ENCODE data around the gene NECTIN2.
"Not testable (repeated sequence)": the region's sequence is repeated elsewhere in the genome, so short reads cannot be mapped to it uniquely, and the experiment has no call there.

NECTIN2 gene

DNA sequence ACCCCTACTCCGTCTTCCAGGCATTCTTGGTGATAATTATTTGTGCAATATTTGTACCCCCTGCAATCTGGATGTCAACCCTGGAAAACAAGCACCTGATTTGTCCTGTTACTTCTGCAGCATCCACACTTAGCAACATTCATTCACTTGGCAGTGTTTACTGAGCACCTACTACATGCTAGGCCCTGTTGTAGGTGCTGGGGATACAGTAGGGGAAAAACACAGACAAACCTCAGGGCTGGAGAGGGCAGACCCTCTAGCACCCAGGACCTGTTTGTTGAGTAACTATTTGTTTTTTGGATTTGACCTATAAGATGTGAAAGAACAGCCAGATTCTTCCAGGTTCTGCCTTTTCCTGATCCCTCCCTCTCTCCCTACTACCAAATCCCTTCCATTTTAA lies 9.5 kb downstream of the NECTIN2 start:
- no peaks in the 10 kb centered on the region for H3K4me1 ChIP-seq (ENCODE audit: insufficient read depth, low read length, severe bottlenecking)
- H3F3A ChIP-seq (ENCODE audit: insufficient read depth, low read length): no peaks in the 10 kb centered on the region
- no peaks in the 10 kb centered on the region for H3K36me3 ChIP-seq (ENCODE audit: insufficient read depth, low read length)
- TF ChIP-seq, protein P1, sequence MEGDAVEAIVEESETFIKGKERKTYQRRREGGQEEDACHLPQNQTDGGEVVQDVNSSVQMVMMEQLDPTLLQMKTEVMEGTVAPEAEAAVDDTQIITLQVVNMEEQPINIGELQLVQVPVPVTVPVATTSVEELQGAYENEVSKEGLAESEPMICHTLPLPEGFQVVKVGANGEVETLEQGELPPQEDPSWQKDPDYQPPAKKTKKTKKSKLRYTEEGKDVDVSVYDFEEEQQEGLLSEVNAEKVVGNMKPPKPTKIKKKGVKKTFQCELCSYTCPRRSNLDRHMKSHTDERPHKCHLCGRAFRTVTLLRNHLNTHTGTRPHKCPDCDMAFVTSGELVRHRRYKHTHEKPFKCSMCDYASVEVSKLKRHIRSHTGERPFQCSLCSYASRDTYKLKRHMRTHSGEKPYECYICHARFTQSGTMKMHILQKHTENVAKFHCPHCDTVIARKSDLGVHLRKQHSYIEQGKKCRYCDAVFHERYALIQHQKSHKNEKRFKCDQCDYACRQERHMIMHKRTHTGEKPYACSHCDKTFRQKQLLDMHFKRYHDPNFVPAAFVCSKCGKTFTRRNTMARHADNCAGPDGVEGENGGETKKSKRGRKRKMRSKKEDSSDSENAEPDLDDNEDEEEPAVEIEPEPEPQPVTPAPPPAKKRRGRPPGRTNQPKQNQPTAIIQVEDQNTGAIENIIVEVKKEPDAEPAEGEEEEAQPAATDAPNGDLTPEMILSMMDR (IDR thresholded peaks at IDR 0.05; ENCODE audit: low read length): no peak
- TF ChIP-seq EZH2 (IDR thresholded peaks at IDR 0.05; ENCODE audit: borderline replicate concordance, low read length): no peak
- no peak overlapping the region for H3K4me3 ChIP-seq (ENCODE audit: low read depth, low read length, poor library complexity, severe bottlenecking)
- no peaks in the 10 kb centered on the region for H3K9me2 ChIP-seq (ENCODE audit: low read depth, low read length)
- no peak overlapping the region for H3K9ac ChIP-seq (ENCODE audit: low read length)
- no peak overlapping the region for H2AFZ ChIP-seq (ENCODE audit: low read length)
- H3K9me3 ChIP-seq (ENCODE audit: low read length): no peaks in the 10 kb centered on the region
- no peaks in the 10 kb centered on the region for H4K20me1 ChIP-seq (ENCODE audit: insufficient read depth, low read length)
- no peak overlapping the region for H3K27ac ChIP-seq (ENCODE audit: low read depth, low read length, poor library complexity, severe bottlenecking)
- H3K27me3 ChIP-seq (ENCODE audit: insufficient read depth, low read length): no peaks in the 10 kb centered on the region; the same call in 1 of the 2 replicates
- no peaks in the 10 kb centered on the region for H3K79me2 ChIP-seq (ENCODE audit: insufficient read depth, low read length)
- no peak overlapping the region for H3K4me2 ChIP-seq (ENCODE audit: low read length)

DNA sequence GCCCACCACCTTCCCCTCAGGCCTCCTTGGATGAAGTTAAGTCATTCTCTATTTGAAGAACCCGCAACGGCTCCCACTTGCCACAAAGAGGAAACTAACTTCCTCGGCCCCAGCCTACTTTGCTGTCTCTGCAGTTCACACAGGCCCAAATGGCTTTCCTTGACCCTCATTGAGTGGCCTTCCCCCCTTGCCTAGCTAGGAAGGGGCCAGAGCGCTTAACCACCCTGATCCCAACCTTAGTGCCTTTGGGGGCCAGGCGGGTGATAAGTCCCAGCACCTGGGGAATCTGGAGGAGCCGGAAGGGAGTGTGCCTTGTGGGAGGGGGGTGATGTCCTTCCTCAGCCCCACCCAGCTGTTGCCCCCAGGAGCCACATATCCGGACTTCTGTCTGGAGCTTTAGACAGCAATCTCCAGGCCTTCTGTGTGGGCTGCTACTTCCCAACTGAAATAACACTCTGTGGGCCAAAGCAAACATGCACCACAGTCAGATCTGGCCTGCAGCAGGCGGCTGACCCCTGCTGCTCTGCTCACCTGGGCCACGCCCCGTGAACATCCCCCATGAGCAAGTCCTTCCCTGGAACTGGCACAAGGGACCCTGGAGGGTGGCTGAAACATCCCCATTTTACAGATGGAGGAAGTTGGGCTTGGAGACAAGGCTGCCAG lies 10.5 kb downstream of the NECTIN2 start:
- H3K4me1 ChIP-seq (ENCODE audit: insufficient read depth, low read length, severe bottlenecking): no peaks in the 10 kb centered on the region
- H2AFZ ChIP-seq (ENCODE audit: low read length): no peak overlapping the region
- H3K79me2 ChIP-seq (ENCODE audit: insufficient read depth, low read length): no peaks in the 10 kb centered on the region
- no peaks in the 10 kb centered on the region for H3K36me3 ChIP-seq (ENCODE audit: insufficient read depth, low read length)
- no peak overlapping the region for H3K27ac ChIP-seq (ENCODE audit: low read depth, low read length, poor library complexity, severe bottlenecking)
- TF ChIP-seq, protein P1 (IDR thresholded peaks at IDR 0.05; ENCODE audit: low read length): no peak
- TF ChIP-seq EZH2 (IDR thresholded peaks at IDR 0.05; ENCODE audit: borderline replicate concordance, low read length): no peak
- H3K9me2 ChIP-seq (ENCODE audit: low read depth, low read length): no peaks in the 10 kb centered on the region
- H3K4me3 ChIP-seq (ENCODE audit: low read depth, low read length, poor library complexity, severe bottlenecking): no peak overlapping the region
- no peaks in the 10 kb centered on the region; the same call in 1 of the 2 replicates for H3K27me3 ChIP-seq (ENCODE audit: insufficient read depth, low read length)
- H3K4me2 ChIP-seq (ENCODE audit: low read length): no peak overlapping the region
- no peak overlapping the region for H3K9ac ChIP-seq (ENCODE audit: low read length)
- H4K20me1 ChIP-seq (ENCODE audit: insufficient read depth, low read length): no peaks in the 10 kb centered on the region
- no peaks in the 10 kb centered on the region for H3F3A ChIP-seq (ENCODE audit: insufficient read depth, low read length)
- no peaks in the 10 kb centered on the region for H3K9me3 ChIP-seq (ENCODE audit: low read length)

DNA sequence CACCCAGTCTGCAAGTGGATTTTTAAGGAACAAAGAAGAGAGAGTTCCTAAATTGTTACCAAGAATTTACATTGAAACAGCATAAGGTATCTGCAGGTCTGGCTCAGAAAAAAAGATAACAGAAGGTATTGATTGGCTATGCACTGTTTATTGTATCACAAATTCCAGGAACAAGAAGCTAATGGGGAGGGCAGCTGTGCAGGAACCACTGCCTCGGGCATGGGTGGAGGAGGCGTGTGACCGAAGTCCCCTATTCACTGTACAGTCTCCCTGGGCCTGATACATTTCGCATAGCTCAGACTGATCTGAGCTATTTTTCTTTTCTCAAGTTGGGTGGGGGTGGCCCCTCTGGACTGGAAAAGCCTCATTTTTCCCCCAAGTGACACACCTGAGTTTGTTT lies 11.7 kb downstream of the NECTIN2 start:
- H3K9ac ChIP-seq (ENCODE audit: low read length): no peak overlapping the region
- H3K27me3 ChIP-seq (ENCODE audit: insufficient read depth, low read length): no peaks in the 10 kb centered on the region; the same call in 1 of the 2 replicates
- H2AFZ ChIP-seq (ENCODE audit: low read length): no peak overlapping the region
- no peaks in the 10 kb centered on the region for H3F3A ChIP-seq (ENCODE audit: insufficient read depth, low read length)
- no peaks in the 10 kb centered on the region for H3K9me3 ChIP-seq (ENCODE audit: low read length)
- no peaks in the 10 kb centered on the region for H3K4me1 ChIP-seq (ENCODE audit: insufficient read depth, low read length, severe bottlenecking)
- no peak overlapping the region for H3K27ac ChIP-seq (ENCODE audit: low read depth, low read length, poor library complexity, severe bottlenecking)
- H3K4me2 ChIP-seq (ENCODE audit: low read length): no peak overlapping the region
- no peaks in the 10 kb centered on the region for H4K20me1 ChIP-seq (ENCODE audit: insufficient read depth, low read length)
- no peak for TF ChIP-seq EZH2 (IDR thresholded peaks at IDR 0.05; ENCODE audit: borderline replicate concordance, low read length)
- TF ChIP-seq, protein P1 (IDR thresholded peaks at IDR 0.05; ENCODE audit: low read length): no peak
- no peaks in the 10 kb centered on the region for H3K79me2 ChIP-seq (ENCODE audit: insufficient read depth, low read length)
- H3K36me3 ChIP-seq (ENCODE audit: insufficient read depth, low read length): no peaks in the 10 kb centered on the region
- no peaks in the 10 kb centered on the region for H3K9me2 ChIP-seq (ENCODE audit: low read depth, low read length)
- no peak overlapping the region for H3K4me3 ChIP-seq (ENCODE audit: low read depth, low read length, poor library complexity, severe bottlenecking)

DNA sequence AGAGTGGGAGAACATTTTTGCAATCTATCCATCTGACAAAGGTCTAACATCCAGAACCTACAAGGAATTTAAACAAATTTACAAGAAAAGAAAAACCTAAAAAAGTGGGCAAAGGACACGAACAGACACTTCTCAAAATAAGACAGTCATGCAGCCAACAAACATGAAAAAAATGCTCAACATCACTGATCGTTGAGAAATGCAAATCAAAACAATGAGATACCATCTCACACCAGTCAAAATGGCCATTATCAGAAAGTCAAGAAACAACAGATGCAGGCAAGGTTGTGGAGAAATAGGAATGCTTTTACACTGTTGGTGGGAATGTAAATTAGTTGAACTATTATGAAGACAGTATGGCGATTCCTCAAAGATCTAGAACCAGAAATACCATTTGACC lies 15.5 kb downstream of the NECTIN2 start:
- not testable (repeated sequence) for H3K4me2 ChIP-seq (ENCODE audit: low read length); H3K27ac ChIP-seq (ENCODE audit: low read depth, low read length, poor library complexity, severe bottlenecking); H3F3A ChIP-seq (ENCODE audit: insufficient read depth, low read length); H3K9ac ChIP-seq (ENCODE audit: low read length); H3K36me3 ChIP-seq (ENCODE audit: insufficient read depth, low read length); H3K9me3 ChIP-seq (ENCODE audit: low read length); H2AFZ ChIP-seq (ENCODE audit: low read length); H3K4me3 ChIP-seq (ENCODE audit: low read depth, low read length, poor library complexity, severe bottlenecking); H3K27me3 ChIP-seq (ENCODE audit: insufficient read depth, low read length); H3K79me2 ChIP-seq (ENCODE audit: insufficient read depth, low read length); H3K9me2 ChIP-seq (ENCODE audit: low read depth, low read length); H3K4me1 ChIP-seq (ENCODE audit: insufficient read depth, low read length, severe bottlenecking); H4K20me1 ChIP-seq (ENCODE audit: insufficient read depth, low read length)
